SH-SY5Y (cell line): ENCODE measurements around the gene SGTA.

Experiments used
- GATA2 ChIP-seq: IDR thresholded peaks from 2 replicates; pipeline ENCODE4 v1.6.1; 2011; ENCODE audit warnings: mild to moderate bottlenecking, low read depth, low read length
- GATA3 ChIP-seq: IDR thresholded peaks from 2 replicates; pipeline ENCODE4 v1.6.1; 2011; ENCODE audit warnings: low read depth, mild to moderate bottlenecking, low read length, moderate library complexity

GRCh38 chr19:2782329-2782935, 641 bp downstream of the SGTA start:
- TF ChIP-seq GATA2 (no peak), GATA3 (no peak)
